Activated naive CD4-positive, alpha-beta T cell (primary cell): ENCODE data around the gene ASCL2.

Source experiments
- DNase-seq, 4 experiments: peaks; one replicate each; lab custom pipeline; 2025; lab: John Stamatoyannopoulos, UW

ASCL2 gene

GRCh38 chr11:2270322-2271076 is at the start of gene ASCL2:
TSS of gene ASCL2 (minus strand) at chr11:2270588. CDS start at chr11:2270332, 256 bp downstream.
- DNase-seq = no peak

GRCh38 chr11:2319791-2320472 is 49.5 kb upstream of the ASCL2 start:
- DNase-seq = no peak

- DNase-seq = no peak
Measured at GRCh38 chr11:2318707-2319106, 48.3 kb upstream of the ASCL2 start.

GRCh38 chr11:2318123-2318522 is 47.7 kb upstream of the ASCL2 start:
- DNase-seq = no peak

- DNase-seq = no peak
Measured at GRCh38 chr11:2317354-2318050, 47.1 kb upstream of the ASCL2 start.

GRCh38 chr11:2316963-2317244 is 46.5 kb upstream of the ASCL2 start:
- no peak for DNase-seq

- DNase-seq = no peak
Measured at GRCh38 chr11:2316169-2316962, 46.0 kb upstream of the ASCL2 start.

- DNase-seq = no peak
Measured at GRCh38 chr11:2315395-2316168, 45.2 kb upstream of the ASCL2 start.

GRCh38 chr11:2314525-2315394 is 44.4 kb upstream of the ASCL2 start:
- DNase-seq = no peak

- no peak for DNase-seq
Measured at GRCh38 chr11:2314136-2314524, 43.7 kb upstream of the ASCL2 start.

- no peak for DNase-seq
Measured at GRCh38 chr11:2313051-2313951, 42.9 kb upstream of the ASCL2 start.

GRCh38 chr11:2312232-2313042 is 42.0 kb upstream of the ASCL2 start:
- no peak for DNase-seq

- no peak for DNase-seq
Measured at GRCh38 chr11:2311353-2312133, 41.2 kb upstream of the ASCL2 start.

GRCh38 chr11:2310786-2311352 is 40.5 kb upstream of the ASCL2 start:
- no peak for DNase-seq

GRCh38 chr11:2310073-2310785 is 39.8 kb upstream of the ASCL2 start:
- no peak for DNase-seq

- DNase-seq = no peak
Measured at GRCh38 chr11:2309251-2310072, 39.1 kb upstream of the ASCL2 start.
